SJCRH30 (cell line): ENCODE data around the gene RPA3. TPM values are rescaled to one million over a fixed set of nuclear protein-coding genes. Genes with fewer than 3 reads are reported as not detected.

Experiments used
- DNase-seq, 2 experiments: peaks; one replicate each; pipeline ENCODE4 v3.0.0-alpha.2; 2015 to 2020
- H3K27ac ChIP-seq: fragments of 250-450 bp; sonication (Bioruptor Pico); 2 replicates; pipeline ENCODE4 v1.5.1; 2020; ENCODE audit warnings: mild to moderate bottlenecking, moderate library complexity
- H3K27me3 ChIP-seq: fragments of 250-450 bp; sonication (Bioruptor Pico); 2 replicates; pipeline ENCODE4 v1.5.1; 2020; ENCODE audit warnings: mild to moderate bottlenecking, moderate library complexity
- H3K36me3 ChIP-seq: fragments of 250-450 bp; sonication (Bioruptor Pico); 2 replicates; pipeline ENCODE4 v1.5.1; 2020; ENCODE audit warnings: mild to moderate bottlenecking, moderate library complexity
- H3K4me1 ChIP-seq: fragments of 250-450 bp; sonication (Bioruptor Pico); 2 replicates; pipeline ENCODE4 v1.5.1; 2020; ENCODE audit warnings: mild to moderate bottlenecking, moderate library complexity
- H3K4me3 ChIP-seq: fragments of 250-450 bp; sonication (Bioruptor Pico); 2 replicates; pipeline ENCODE4 v1.5.1; 2020; ENCODE audit warnings: mild to moderate bottlenecking, moderate library complexity
- H3K9me3 ChIP-seq: fragments of 250-450 bp; sonication (Bioruptor Pico); replicated peaks from 2 replicates; pipeline ENCODE4 v1.5.1; 2020; ENCODE audit warnings: mild to moderate bottlenecking, moderate library complexity
- total RNA-seq: library from RNA; depleted of rRNA; stranded (reverse); fragments of >200 nt; shearing (Covaris generic); gene quantifications from 2 replicates; pipeline ENCODE4 v1.2.3, GENCODE V29; 2014; rRNA removed

The RPA3 gene
- total RNA-seq, result 88.8 and 91.5 TPM in 2 replicates

DNA sequence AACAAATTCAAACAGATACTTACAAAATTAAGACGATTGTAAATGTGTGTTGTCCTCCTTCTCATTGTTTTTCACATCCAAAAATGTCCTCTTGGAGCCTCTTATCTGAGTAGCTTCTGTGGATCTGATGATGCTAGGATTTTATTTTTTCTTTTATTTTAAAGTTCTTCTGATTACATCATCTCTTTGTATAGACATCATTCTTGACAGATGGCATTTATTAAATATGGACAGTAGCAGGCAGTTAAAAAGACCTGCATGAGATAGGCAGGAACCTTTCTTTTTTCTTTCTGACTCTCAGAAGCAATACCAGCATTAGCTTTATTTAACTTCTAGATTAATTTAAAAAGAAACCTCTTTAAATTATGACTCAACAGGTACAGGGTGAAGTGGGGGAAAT lies at the start of gene RPA3:
Gene RPA3, minus strand, starts transcription at position 116 of the 400 bp plus-strand sequence. CDS start 78,189 bp downstream, outside the sequence.
- H3K27me3 ChIP-seq, result no peaks in the 10 kb centered on the region
- no peaks in the 10 kb centered on the region for H3K36me3 ChIP-seq
- peaks cover 21% of the 10 kb centered on the region for H3K4me1 ChIP-seq
- no peak within 1 kb of the TSS for H3K4me3 ChIP-seq
- H3K27ac ChIP-seq, result peak within 1 kb of the TSS; percentile 62
- H3K9me3 ChIP-seq, result no peaks in the 10 kb centered on the region
- peak in 1 of 2 experiments; percentile 19 for DNase-seq

DNA sequence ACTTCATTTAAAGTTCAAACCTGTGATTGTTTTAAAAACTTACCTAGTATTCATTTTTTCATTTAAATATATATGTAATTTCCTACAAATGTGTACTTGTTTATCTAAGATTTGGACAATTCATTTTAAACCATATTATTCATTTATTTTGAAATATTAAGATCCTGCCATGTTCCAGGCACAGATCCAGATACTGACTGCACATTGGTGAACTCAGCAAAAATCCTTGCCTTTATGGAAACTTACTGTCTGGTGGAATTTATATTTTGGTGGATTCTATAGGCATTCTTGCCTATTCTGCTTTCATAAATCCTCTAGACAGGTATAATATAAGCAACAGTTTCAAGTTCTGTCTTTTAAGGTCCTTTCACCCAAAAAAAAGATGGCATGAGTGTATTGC lies 48.3 kb upstream of the RPA3 start:
- no peaks in the 10 kb centered on the region for H3K27me3 ChIP-seq
- H3K9me3 ChIP-seq, result no peaks in the 10 kb centered on the region
- H3K4me3 ChIP-seq, result no peak overlapping the region
- no peaks in the 10 kb centered on the region; the same call in 1 of the 2 replicates for H3K4me1 ChIP-seq
- H3K27ac ChIP-seq, result no peak overlapping the region
- no peak for DNase-seq
- H3K36me3 ChIP-seq, result no peaks in the 10 kb centered on the region

DNA sequence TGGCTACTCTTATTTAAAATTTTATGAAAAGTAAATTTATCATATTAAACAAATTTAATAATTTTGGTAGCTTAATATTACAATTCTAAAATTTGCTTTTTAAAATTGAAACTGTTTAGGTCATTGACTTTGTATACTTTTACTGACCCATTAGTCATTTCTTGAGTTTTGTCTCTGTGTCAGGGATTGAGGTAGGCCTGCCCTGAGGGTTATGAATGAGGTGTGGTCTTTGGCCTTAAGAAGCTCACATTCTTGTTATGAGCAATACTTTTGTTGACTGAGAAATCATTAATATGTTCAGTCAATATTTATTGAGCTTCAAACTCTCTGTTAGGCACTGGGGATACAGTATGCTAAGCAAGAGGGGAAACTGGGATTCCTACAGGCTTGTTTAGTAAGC lies 47.0 kb upstream of the RPA3 start:
- H3K27me3 ChIP-seq, result no peaks in the 10 kb centered on the region
- no peaks in the 10 kb centered on the region; the same call in 1 of the 2 replicates for H3K4me1 ChIP-seq
- H3K4me3 ChIP-seq, result no peak overlapping the region
- H3K9me3 ChIP-seq, result no peaks in the 10 kb centered on the region
- no peak overlapping the region for H3K27ac ChIP-seq
- no peaks in the 10 kb centered on the region for H3K36me3 ChIP-seq
- DNase-seq, result no peak

- Histone ChIP-seq H3K36me3 (no peaks in the 10 kb centered on the region), H3K9me3 (no peaks in the 10 kb centered on the region), H3K27me3 (no peaks in the 10 kb centered on the region), H3K27ac (no peak overlapping the region), H3K4me1 (no peaks in the 10 kb centered on the region; the same call in 1 of the 2 replicates), H3K4me3 (no peak overlapping the region)
- DNase-seq, result no peak
Measured at GRCh38 chr7:7764520-7765396, 46.4 kb upstream of the RPA3 start.

DNA sequence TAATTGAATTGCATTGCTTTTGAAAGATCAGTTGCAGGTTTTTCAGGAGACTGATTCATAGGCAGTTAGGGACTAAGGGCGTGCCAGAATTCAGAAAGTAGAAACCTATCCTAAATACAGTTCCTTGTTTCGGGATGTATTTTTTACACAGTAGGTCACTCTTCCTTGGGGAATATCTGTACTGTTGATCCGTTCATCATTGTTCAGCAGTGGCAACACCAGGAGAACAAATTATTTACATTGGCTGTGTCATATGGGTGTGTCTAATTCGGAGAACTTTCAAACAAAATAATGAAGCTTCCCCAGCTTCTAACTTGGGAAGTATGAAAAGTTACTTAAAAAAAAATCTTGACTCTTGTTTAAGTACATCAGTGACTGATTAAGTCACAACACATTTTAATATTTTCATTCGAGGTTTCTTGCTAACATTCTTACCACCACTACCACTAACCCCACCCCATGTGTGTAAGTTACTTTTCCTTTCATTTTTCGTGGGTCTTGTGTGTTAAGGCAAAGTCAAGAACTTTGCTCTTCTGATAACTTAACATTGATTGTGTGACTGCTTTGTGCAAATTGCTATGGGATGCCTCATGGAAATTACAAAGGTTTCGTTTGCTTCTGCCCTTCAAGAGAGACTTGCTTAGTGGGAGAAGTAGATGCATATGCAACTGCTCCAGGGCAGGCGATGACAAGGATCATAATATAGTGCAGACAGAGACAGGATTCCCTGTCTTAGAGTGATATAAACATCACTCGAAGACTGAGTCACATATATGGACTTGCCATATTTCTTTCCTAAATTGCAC lies 43.8 kb upstream of the RPA3 start:
- H3K36me3 ChIP-seq, result no peaks in the 10 kb centered on the region
- H3K9me3 ChIP-seq, result no peaks in the 10 kb centered on the region
- H3K27ac ChIP-seq, result no peak overlapping the region
- peaks cover 5% of the 10 kb centered on the region for H3K4me1 ChIP-seq
- DNase-seq, result no peak
- no peak overlapping the region for H3K4me3 ChIP-seq
- no peaks in the 10 kb centered on the region for H3K27me3 ChIP-seq

GRCh38 chr7:7761340-7761973 lies 43.0 kb upstream of the RPA3 start:
- Histone ChIP-seq H3K4me3 (no peak overlapping the region), H3K27me3 (no peaks in the 10 kb centered on the region), H3K9me3 (no peaks in the 10 kb centered on the region), H3K36me3 (no peaks in the 10 kb centered on the region), H3K27ac (no peak overlapping the region), H3K4me1 (peaks cover 8% of the 10 kb centered on the region)
- DNase-seq, result peak in 1 of 2 experiments; percentile 59

DNA sequence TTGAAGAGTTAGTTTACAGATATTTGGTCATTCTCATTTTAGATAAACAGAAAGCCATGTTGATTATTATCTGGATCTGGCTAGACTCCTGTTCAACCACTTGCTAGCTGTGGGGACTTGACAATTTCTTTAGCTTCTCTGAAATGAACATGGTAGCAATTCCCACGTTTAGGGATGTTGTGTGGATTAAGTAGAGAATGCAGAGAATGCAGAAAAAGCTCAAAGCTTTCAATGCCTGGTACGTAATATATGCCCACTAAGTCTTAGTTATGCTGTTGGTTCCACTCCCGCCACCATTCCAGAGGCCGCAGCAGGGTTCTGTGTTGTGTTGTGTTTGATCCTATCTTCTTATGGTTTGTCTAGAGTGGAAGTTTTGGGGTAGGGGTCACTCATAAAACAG lies 39.2 kb upstream of the RPA3 start:
- H3K9me3 ChIP-seq, result no peaks in the 10 kb centered on the region
- H3K27me3 ChIP-seq, result no peaks in the 10 kb centered on the region
- H3K36me3 ChIP-seq, result no peaks in the 10 kb centered on the region
- peak overlapping the region; percentile 26; the same call in 1 of the 2 replicates for H3K27ac ChIP-seq
- no peak overlapping the region for H3K4me3 ChIP-seq
- H3K4me1 ChIP-seq, result peaks cover 8% of the 10 kb centered on the region
- peak; percentile 38 to 49 for DNase-seq

DNA sequence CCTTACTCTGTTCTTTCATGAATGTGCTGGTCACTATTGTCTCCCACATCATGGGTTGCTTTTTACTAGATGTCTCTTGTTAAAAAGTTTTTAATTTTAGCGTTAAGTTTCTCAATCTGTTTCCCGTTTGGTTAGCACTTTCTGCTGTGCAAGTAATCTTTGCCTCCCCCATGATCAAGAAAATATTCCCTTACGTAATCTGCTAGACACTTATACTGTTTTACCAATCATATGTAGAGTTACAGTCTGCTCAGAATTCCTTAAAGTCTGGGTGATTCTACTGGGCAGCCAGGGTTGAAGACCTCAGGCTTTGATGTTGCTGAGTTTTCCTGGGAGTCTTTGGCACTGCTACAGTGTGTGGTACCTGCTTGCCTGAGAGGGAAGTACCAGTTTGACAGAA lies 38.2 kb upstream of the RPA3 start:
- no peaks in the 10 kb centered on the region for H3K27me3 ChIP-seq

DNA sequence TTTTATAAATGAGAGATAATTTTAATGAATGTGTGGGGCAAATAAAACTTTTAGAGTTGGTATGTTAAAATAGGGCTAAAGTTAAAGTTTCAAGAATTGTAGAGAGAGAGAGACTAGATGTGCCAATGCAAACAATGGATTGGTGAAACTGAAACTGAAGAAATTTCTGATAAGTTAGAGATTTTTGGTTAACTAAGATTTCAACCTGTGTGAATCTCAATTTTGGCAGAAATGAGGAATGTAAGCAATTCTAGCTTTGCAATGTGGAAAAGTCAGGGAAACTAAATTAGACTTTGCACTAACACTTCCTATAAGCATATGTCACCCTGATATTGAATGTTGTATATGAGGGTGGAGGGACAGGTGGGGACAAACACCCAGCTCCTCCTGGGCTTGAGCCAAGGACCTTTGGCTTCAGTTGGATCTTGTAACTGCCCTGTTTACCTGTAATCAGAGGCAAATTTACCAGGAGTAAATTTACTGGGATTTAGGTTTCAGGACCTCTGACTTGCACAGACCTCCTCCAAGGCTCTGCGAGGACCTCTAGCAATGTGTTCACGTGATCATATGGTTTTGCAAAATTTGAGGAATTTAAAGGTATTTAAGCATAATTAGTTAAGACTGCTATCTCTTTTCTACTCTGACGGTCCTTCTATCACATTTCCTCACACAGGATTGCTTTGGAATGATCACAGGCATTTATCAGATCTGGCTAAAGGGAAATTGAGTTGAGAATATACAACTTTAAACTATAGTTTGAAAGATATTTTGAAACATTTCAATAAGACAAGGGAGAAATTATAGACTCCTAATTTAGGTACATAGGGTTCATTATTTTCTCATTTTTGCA lies 33.1 kb upstream of the RPA3 start:
- no peak overlapping the region for H3K27ac ChIP-seq
- no peak overlapping the region for H3K4me3 ChIP-seq
- no peak for DNase-seq
- no peaks in the 10 kb centered on the region for H3K36me3 ChIP-seq
- H3K4me1 ChIP-seq, result no peaks in the 10 kb centered on the region
- no peaks in the 10 kb centered on the region for H3K9me3 ChIP-seq
- H3K27me3 ChIP-seq, result no peaks in the 10 kb centered on the region

More for the DNA sequence above, 38.2 kb upstream of the RPA3 start:
- Histone ChIP-seq H3K9me3 (no peaks in the 10 kb centered on the region), H3K36me3 (no peaks in the 10 kb centered on the region), H3K27ac (no peak overlapping the region), H3K4me1 (peaks cover 8% of the 10 kb centered on the region), H3K4me3 (no peak overlapping the region)
- no peak for DNase-seq

DNA sequence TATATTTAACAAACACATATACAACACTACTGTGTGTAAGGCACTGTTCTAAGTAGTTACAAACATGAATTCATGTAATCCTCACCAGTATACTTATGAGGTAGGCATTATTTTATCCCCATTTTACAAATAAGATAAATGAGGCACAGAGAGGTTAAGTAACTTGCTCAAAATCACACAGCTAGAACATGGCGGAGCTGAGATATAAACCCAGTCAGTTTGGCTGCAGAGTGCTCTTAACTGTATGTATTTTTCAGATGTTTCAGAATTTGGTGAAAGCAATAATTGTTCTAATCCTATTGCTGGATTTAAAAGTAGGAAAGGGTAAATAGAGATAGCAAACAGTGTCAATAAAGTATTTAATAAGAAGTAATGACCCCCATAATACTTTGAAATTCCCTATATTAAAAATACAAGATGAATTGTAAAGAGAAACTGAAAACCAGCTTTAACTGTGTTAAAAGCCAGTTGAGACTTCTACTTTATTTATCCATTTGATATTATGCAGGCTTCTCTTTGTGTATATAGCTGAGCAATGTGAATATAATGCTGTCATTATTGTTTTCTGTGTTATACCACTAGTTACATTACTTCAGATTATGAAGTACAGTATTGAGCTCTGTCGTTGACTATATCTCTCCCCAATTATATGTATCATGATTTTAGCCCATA lies 32.3 kb upstream of the RPA3 start:
- DNase-seq, result no peak

DNA sequence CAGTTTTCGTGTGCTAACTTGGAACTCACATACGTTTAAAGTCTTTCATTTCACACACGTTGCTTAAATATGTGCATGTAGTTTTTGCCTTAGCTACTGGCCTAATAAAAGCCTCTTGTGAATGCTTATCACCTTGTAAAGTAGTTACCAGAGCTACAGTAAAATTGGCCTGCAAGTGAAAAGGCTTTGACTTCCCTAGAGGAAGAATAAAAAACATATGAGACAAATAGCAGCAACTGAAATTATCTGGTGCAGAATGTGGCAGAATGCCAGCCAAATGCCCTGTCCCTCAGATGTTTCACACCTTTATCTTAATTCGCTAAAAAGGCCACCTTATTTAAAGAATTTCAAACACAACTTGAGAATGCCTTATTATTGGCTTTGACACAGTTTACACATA lies 28.1 kb upstream of the RPA3 start:
- DNase-seq, result no peak
- Histone ChIP-seq H3K27me3 (no peaks in the 10 kb centered on the region), H3K27ac (no peak overlapping the region), H3K9me3 (no peaks in the 10 kb centered on the region), H3K4me3 (no peak overlapping the region), H3K4me1 (no peaks in the 10 kb centered on the region), H3K36me3 (no peaks in the 10 kb centered on the region)

More for the DNA sequence above, 32.3 kb upstream of the RPA3 start:
- no peaks in the 10 kb centered on the region for H3K27me3 ChIP-seq
- no peak overlapping the region for H3K27ac ChIP-seq
- H3K4me1 ChIP-seq, result no peaks in the 10 kb centered on the region
- no peaks in the 10 kb centered on the region for H3K36me3 ChIP-seq
- H3K9me3 ChIP-seq, result no peaks in the 10 kb centered on the region
- H3K4me3 ChIP-seq, result no peak overlapping the region

DNA sequence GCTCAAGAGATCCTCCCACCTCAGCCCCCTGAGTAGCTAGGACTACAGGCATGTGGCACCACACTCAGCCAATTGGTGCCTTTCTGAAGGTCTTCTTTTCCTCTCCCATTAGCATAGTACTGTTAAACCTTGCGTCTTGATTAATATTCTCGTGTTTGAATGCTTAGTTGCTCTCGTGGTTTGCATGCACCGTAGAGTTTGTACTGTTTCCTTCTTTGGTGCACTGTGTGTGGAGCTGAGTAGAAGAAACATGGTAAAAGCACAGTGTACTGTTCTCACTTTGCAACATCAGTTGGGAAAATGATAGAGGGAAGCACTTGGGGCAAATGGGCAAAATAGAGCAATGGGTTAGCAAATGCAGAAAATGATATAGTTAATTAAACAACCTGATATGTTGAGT lies 27.6 kb upstream of the RPA3 start:
- Histone ChIP-seq H3K27me3 (no peaks in the 10 kb centered on the region), H3K27ac (no peak overlapping the region), H3K4me3 (no peak overlapping the region), H3K36me3 (no peaks in the 10 kb centered on the region), H3K4me1 (no peaks in the 10 kb centered on the region), H3K9me3 (no peaks in the 10 kb centered on the region)
- DNase-seq, result no peak

DNA sequence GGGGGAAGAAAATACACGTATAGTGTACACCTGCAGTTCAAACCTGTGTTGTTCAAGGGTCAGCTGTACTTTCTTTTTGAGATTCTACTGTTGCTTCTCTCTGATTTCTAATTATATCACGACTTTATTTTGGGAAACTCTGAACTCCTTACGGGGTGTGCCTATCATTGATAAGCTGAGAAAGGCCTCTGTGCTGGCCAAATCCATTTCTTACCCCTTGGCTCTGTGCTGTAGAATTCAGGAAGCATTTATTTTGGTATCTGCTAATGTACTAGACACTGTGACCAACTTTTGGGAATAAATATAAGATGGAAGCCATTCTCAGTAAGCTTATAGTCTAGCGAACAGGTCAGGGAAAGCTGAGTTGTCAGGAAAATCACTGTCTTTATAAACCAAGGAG lies 26.9 kb upstream of the RPA3 start:
- H3K4me3 ChIP-seq, result no peak overlapping the region
- no peaks in the 10 kb centered on the region for H3K36me3 ChIP-seq
- no peaks in the 10 kb centered on the region for H3K27me3 ChIP-seq
- no peaks in the 10 kb centered on the region for H3K4me1 ChIP-seq
- H3K9me3 ChIP-seq, result no peaks in the 10 kb centered on the region
- H3K27ac ChIP-seq, result no peak overlapping the region
- DNase-seq, result no peak

- no peak for DNase-seq
- peaks cover 23% of the 10 kb centered on the region for H3K4me1 ChIP-seq
- no peak overlapping the region for H3K4me3 ChIP-seq
- no peaks in the 10 kb centered on the region for H3K36me3 ChIP-seq
- no peaks in the 10 kb centered on the region for H3K9me3 ChIP-seq
- H3K27ac ChIP-seq, result no peak overlapping the region
- H3K27me3 ChIP-seq, result no peaks in the 10 kb centered on the region
Measured at GRCh38 chr7:7742223-7742622, 23.8 kb upstream of the RPA3 start.
